ENCODE measurements around the gene PPP1R12B.
"Not testable (repeated sequence)": the region's sequence is repeated elsewhere in the genome, so short reads cannot be mapped to it uniquely, and the experiment has no call there.

Gene PPP1R12B

DNA sequence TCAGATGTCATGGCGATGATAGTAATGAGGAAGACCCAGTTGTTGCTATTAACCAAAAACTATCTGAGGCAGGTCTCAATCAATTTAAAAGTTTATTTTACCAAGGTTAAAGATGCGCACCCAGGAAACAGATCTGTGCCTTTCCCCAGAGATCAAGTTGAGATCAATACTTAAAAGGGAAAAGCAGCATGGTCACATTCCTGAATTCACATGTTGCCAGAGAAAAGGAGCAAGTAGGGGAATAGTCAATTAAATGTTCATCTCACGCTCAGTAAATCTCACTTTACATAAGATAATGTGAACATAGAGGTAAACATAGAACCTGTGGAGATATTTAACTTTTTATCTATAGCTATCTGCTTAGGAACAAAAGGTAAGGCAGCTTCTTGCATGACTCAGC lies 71.2 kb downstream of the PPP1R12B start:
- H3K79me2 ChIP-seq (ENCODE audit: insufficient read depth, low read length); H3K27me3 ChIP-seq (ENCODE audit: insufficient read depth, low read length, poor library complexity); H3K36me3 ChIP-seq (ENCODE audit: insufficient read depth, low read length); H3K4me3 ChIP-seq (ENCODE audit: low read depth in 1 of 2, low read length in 2 of 2); H3K4me2 ChIP-seq (ENCODE audit: insufficient read depth, low read length); H3K27ac ChIP-seq (ENCODE audit: low read length); H3K9me3 ChIP-seq (ENCODE audit: insufficient read depth, low read length, severe bottlenecking); H3K4me1 ChIP-seq (ENCODE audit: insufficient read depth, low read length); H3K9ac ChIP-seq (ENCODE audit: low read depth, low read length); ATAC-seq (ENCODE audit: insufficient read depth, low read depth); H4K20me1 ChIP-seq (ENCODE audit: insufficient read depth, low read length); DNase-seq; H2AFZ ChIP-seq (ENCODE audit: low read depth, low read length): not testable (repeated sequence)

DNA sequence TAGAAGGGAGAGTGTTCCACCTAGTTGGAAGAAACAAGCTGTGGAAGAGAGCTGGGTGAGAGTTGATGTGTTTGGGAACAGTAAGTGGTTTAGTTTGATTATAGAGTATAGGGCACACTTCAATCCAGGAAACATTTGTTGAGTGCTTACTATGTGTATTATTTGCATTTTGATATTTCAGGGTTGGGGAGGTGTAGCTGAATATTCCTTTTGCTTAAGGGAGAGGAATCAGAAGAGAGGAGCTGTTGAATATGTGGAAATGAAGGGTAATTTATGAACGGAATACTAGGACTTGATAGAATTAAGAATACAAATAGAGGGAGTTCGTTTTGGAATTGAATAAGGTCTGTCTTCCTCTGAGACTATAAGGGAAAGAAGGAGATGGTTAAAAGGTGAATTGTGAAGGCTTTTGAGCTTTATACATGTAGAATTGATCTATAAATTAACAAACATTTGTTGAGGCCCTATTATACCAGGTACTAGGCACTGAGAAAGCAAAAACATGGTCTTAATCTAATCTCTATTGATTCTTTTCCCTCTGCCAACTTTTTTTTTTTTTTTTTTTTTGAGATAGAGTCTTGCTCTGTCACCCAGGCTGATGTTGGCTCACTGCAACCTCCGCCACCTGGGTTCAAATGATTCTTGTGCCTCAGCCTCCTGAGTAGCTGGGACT lies 72.1 kb downstream of the PPP1R12B start:
- DNase-seq; H3K4me1 ChIP-seq (ENCODE audit: insufficient read depth, low read length); H3K36me3 ChIP-seq (ENCODE audit: insufficient read depth, low read length); H3K9me3 ChIP-seq (ENCODE audit: insufficient read depth, low read length, severe bottlenecking); H3K4me3 ChIP-seq (ENCODE audit: low read depth in 1 of 2, low read length in 2 of 2); H3K79me2 ChIP-seq (ENCODE audit: insufficient read depth, low read length); H2AFZ ChIP-seq (ENCODE audit: low read depth, low read length); H3K27ac ChIP-seq (ENCODE audit: low read length); H4K20me1 ChIP-seq (ENCODE audit: insufficient read depth, low read length); ATAC-seq (ENCODE audit: insufficient read depth, low read depth); H3K27me3 ChIP-seq (ENCODE audit: insufficient read depth, low read length, poor library complexity); H3K4me2 ChIP-seq (ENCODE audit: insufficient read depth, low read length); H3K9ac ChIP-seq (ENCODE audit: low read depth, low read length): not testable (repeated sequence)

DNA sequence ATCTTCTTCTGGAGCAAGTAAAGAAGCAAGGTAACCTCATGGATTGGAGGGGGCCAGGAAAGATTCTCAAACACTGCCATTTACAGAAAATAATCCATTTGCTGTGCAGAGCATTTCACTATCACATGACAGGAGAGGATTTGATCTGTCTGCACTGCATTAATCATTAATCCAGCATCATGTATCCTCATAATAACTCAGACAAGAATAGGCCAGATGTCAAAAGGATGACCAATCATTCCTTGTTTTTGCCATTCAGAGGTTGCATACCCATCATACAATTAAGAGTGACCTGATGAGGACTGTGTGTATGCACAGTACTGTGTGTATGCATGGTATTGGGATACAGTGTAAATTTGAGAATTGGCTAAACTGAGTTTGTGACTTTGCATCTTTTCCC lies 74.2 kb downstream of the PPP1R12B start:
- H3K79me2 ChIP-seq (ENCODE audit: insufficient read depth, low read length); H3K9me3 ChIP-seq (ENCODE audit: insufficient read depth, low read length, severe bottlenecking); ATAC-seq (ENCODE audit: insufficient read depth, low read depth); H3K27me3 ChIP-seq (ENCODE audit: insufficient read depth, low read length, poor library complexity); H4K20me1 ChIP-seq (ENCODE audit: insufficient read depth, low read length); H3K36me3 ChIP-seq (ENCODE audit: insufficient read depth, low read length); H3K4me2 ChIP-seq (ENCODE audit: insufficient read depth, low read length); H3K27ac ChIP-seq (ENCODE audit: low read length); H2AFZ ChIP-seq (ENCODE audit: low read depth, low read length); H3K4me3 ChIP-seq (ENCODE audit: low read depth in 1 of 2, low read length in 2 of 2); DNase-seq; H3K9ac ChIP-seq (ENCODE audit: low read depth, low read length); H3K4me1 ChIP-seq (ENCODE audit: insufficient read depth, low read length): not testable (repeated sequence)

DNA sequence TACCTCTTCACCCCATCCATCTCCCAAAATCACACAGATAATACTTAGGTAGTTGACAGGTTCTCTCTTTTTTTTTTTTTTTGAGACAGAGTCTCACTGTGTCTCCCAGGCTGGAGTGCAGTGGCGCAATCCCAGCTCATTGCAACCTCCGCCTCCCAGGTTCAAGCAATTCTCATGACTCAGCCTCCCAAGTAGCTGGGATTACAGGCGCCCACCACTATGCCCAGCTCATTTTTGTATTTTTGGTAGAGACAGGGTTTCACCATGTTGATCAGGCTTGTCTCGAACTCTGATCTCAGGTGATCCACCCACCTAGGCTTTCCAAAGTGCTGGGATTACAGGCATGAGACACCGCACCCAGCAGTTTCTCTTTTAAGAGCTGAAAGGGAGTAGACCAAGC lies 75.8 kb downstream of the PPP1R12B start:
- not testable (repeated sequence) for H3K79me2 ChIP-seq (ENCODE audit: insufficient read depth, low read length); H3K36me3 ChIP-seq (ENCODE audit: insufficient read depth, low read length); H2AFZ ChIP-seq (ENCODE audit: low read depth, low read length); DNase-seq; ATAC-seq (ENCODE audit: insufficient read depth, low read depth); H3K9ac ChIP-seq (ENCODE audit: low read depth, low read length); H3K4me1 ChIP-seq (ENCODE audit: insufficient read depth, low read length); H3K4me3 ChIP-seq (ENCODE audit: low read depth in 1 of 2, low read length in 2 of 2); H3K4me2 ChIP-seq (ENCODE audit: insufficient read depth, low read length); H3K27ac ChIP-seq (ENCODE audit: low read length); H3K9me3 ChIP-seq (ENCODE audit: insufficient read depth, low read length, severe bottlenecking); H4K20me1 ChIP-seq (ENCODE audit: insufficient read depth, low read length); H3K27me3 ChIP-seq (ENCODE audit: insufficient read depth, low read length, poor library complexity)

DNA sequence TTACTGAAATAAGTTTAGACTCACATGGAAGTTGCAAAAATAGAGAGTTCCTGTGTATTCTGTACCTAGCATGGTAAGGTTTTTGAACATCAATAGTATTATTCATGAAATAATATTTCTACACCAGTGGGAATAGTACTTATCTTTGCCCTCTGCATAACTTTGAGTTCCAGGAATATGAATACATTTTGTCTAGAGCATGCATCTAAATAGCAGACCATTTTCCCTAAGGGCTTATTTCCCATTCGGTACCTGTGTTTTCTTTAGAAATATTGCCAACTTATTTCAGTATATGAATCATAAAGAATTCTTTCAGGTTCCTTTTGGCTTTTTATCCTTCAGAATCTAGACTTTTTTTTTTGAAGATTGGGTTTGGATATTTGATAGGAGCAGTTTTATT lies 81.6 kb downstream of the PPP1R12B start:
- H3K36me3 ChIP-seq (ENCODE audit: insufficient read depth, low read length) = peaks cover 21% of the 10 kb centered on the region
- not testable (repeated sequence) for H3K27me3 ChIP-seq (ENCODE audit: insufficient read depth, low read length, poor library complexity); ATAC-seq (ENCODE audit: insufficient read depth, low read depth); H3K4me3 ChIP-seq (ENCODE audit: low read depth in 1 of 2, low read length in 2 of 2); H3K79me2 ChIP-seq (ENCODE audit: insufficient read depth, low read length); DNase-seq; H4K20me1 ChIP-seq (ENCODE audit: insufficient read depth, low read length); H3K9ac ChIP-seq (ENCODE audit: low read depth, low read length); H3K4me2 ChIP-seq (ENCODE audit: insufficient read depth, low read length); H3K9me3 ChIP-seq (ENCODE audit: insufficient read depth, low read length, severe bottlenecking); H3K27ac ChIP-seq (ENCODE audit: low read length); H2AFZ ChIP-seq (ENCODE audit: low read depth, low read length); H3K4me1 ChIP-seq (ENCODE audit: insufficient read depth, low read length)

DNA sequence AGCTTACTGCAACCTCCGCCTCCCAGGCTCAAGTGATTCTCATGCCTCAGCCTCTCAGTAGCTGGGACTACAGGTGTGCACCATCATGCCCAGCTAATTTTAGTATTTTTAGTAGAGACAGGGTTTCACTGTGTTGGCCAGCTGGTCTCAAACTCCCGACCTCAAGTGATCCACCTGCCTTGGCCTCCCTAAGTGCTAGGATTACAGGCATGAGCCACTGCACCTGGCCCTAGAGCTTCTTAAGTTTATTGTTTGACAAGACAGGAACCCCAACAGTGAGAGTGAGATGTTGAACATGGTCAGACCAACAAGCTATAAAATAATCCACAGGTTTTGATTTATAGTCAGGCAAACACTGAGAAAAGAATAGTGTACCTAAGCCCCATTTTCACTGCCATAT lies 83.8 kb downstream of the PPP1R12B start:
- H3K27ac ChIP-seq (ENCODE audit: low read length); ATAC-seq (ENCODE audit: insufficient read depth, low read depth); H3K4me3 ChIP-seq (ENCODE audit: low read depth in 1 of 2, low read length in 2 of 2); H3K4me2 ChIP-seq (ENCODE audit: insufficient read depth, low read length); H2AFZ ChIP-seq (ENCODE audit: low read depth, low read length); H3K9ac ChIP-seq (ENCODE audit: low read depth, low read length); H3K9me3 ChIP-seq (ENCODE audit: insufficient read depth, low read length, severe bottlenecking); H3K79me2 ChIP-seq (ENCODE audit: insufficient read depth, low read length); DNase-seq; H4K20me1 ChIP-seq (ENCODE audit: insufficient read depth, low read length); H3K27me3 ChIP-seq (ENCODE audit: insufficient read depth, low read length, poor library complexity); H3K4me1 ChIP-seq (ENCODE audit: insufficient read depth, low read length): not testable (repeated sequence)
- H3K36me3 ChIP-seq (ENCODE audit: insufficient read depth, low read length) = peaks cover 29% of the 10 kb centered on the region
